ENCODE data around the gene GNAI2.

Gene GNAI2

GRCh38 chr3:50255251-50255615 is 19.2 kb downstream of the GNAI2 start:
- no peak for DNase-seq (ENCODE audit: low spot score)
- TF ChIP-seq CTCF (IDR thresholded peaks at IDR 0.05; ENCODE audit: borderline replicate concordance, control extremely low read depth, extremely low read depth, insufficient read depth, missing control alignments), result no peak
- in situ Hi-C loops (cut with MboI; ENCODE audit: low sequenced_read_pairs, unreplicated experiment), result no loop called here

- in situ Hi-C loops (cut with MboI; ENCODE audit: low sequenced_read_pairs, unreplicated experiment), result no loop called here
- no peak for TF ChIP-seq CTCF (IDR thresholded peaks at IDR 0.05; ENCODE audit: borderline replicate concordance, control extremely low read depth, extremely low read depth, insufficient read depth, missing control alignments)
Measured at GRCh38 chr3:50256978-50257890, 21.2 kb downstream of the GNAI2 start.

GRCh38 chr3:50258029-50258680 is 22.2 kb downstream of the GNAI2 start:
- in situ Hi-C loops (cut with MboI; ENCODE audit: low sequenced_read_pairs, unreplicated experiment), result no loop called here
- no peak for TF ChIP-seq CTCF (IDR thresholded peaks at IDR 0.05; ENCODE audit: borderline replicate concordance, control extremely low read depth, extremely low read depth, insufficient read depth, missing control alignments)

More at GRCh38 chr3:50256978-50257890, 21.2 kb downstream of the GNAI2 start:
- no peak for DNase-seq (ENCODE audit: low spot score)

GRCh38 chr3:50258979-50259378 is 23.0 kb downstream of the GNAI2 start:
- TF ChIP-seq CTCF (IDR thresholded peaks at IDR 0.05; ENCODE audit: borderline replicate concordance, control extremely low read depth, extremely low read depth, insufficient read depth, missing control alignments), result no peak
- in situ Hi-C loops (cut with MboI; ENCODE audit: low sequenced_read_pairs, unreplicated experiment), result no loop called here
- DNase-seq (ENCODE audit: low spot score), result no peak

More at GRCh38 chr3:50258029-50258680, 22.2 kb downstream of the GNAI2 start:
- DNase-seq (ENCODE audit: low spot score), result no peak

GRCh38 chr3:50259432-50260026 is 23.5 kb downstream of the GNAI2 start:
- DNase-seq (ENCODE audit: low spot score), result no peak
- in situ Hi-C loops (cut with MboI; ENCODE audit: low sequenced_read_pairs, unreplicated experiment), result no loop called here
- TF ChIP-seq CTCF (IDR thresholded peaks at IDR 0.05; ENCODE audit: borderline replicate concordance, control extremely low read depth, extremely low read depth, insufficient read depth, missing control alignments), result no peak
